Stimulated activated CD8-positive, alpha-beta memory T cell treated with anti-CD3 and anti-CD28 coated beads, Interleukin-7, amount 100 ng/mL, for 1 hour (primary cell): ENCODE measurements around the gene D2HGDH.

Source experiments
- DNase-seq, 2 donors: peaks; one replicate each; pipeline ENCODE4 v3.0.0-alpha.2; 2020; ENCODE audit warnings: low read depth in 2 of 2

Gene D2HGDH

GRCh38 chr2:241734467-241735208, at the start of gene D2HGDH:
D2HGDH (plus strand) TSS chr2:241734630; CDS start chr2:241735225, 595 bp downstream.
- peak; percentile 89 for DNase-seq

GRCh38 chr2:241686324-241686649, 48.1 kb upstream of the D2HGDH start:
- no peak for DNase-seq

- DNase-seq, result peak; percentile 87 to 90
These were observed 47.6 kb upstream of the D2HGDH start, which contains the start of gene DTYMK for GRCh38 chr2:241686650-241687425. DTYMK (minus strand) TSS chr2:241686815; CDS start chr2:241686783, 32 bp downstream.

- no peak for DNase-seq
These were observed 45.1 kb upstream of the D2HGDH start for GRCh38 chr2:241689306-241689705.

GRCh38 chr2:241690202-241690717, 44.2 kb upstream of the D2HGDH start:
- DNase-seq, result no peak

DNA sequence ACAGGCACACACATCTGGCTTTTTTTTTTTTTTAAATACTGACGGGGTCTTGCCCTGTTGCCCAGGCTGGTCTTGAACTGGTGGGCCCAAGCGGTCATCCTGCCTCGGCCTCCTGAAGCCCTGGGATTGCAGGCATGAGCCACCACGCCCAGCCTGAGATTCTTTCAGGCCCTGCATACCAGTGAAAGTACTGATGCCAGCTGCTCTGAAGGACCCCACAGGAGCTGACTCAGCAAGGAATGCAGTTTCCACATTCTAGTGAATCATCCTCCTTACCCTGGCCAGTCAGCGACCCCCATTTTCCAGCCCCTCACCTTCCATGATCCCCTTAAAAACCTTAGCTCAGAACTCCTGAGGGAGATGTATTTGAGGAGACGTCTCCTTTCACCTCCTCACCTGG, 42.0 kb upstream of the D2HGDH start:
- DNase-seq, result no peak

GRCh38 chr2:241695651-241696050, 38.8 kb upstream of the D2HGDH start:
- no peak for DNase-seq

DNA sequence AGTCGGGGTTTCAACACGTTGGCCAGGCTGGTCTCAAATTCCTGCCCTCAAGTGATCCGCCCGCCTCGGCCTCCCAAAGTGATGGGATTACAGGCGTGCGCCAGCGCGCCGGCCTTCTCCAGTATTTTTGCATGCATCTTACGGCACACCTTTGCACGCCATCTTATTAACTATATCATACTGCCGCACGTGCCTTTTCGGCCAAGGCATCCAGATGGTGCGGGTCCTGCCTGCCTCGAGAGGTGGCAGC, 33.4 kb upstream of the D2HGDH start:
- DNase-seq, result no peak

DNA sequence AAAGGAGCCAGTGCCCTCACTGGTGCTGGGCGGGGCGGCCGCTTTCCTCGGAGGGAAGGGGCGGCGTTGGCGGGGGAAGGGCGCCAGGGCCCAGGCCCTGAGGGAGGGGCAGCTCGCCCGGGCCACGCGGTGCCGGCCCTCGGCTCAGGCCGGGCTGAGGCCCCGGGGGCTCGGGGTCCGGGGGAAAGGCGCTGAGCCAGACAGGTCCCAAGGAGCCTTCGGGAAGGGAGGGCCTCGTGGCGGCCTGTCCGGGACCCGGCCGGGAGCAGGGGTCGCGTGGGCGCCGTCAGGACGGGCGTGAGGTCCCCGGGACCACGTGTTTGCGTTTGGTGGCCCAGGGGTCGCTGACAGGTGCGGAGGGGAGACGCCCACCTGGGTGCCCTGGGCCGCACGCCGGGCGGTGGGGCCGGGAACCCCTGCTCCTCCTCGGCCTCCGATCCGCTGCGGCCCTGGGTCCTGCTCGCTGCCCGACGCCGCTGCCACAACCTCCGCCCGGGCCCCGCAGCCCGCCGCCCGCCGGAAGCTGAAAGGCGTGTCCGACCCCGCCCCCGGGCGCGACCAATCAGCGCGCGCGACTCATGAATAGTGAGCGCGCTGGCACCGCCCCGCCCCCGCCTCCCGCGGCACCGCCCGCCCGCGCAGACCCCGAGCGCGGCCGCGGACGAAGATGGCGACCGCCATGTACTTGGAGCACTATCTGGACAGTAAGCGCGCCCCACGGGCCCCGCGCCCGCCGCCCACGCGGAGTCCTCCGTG, 32.9 kb upstream of the D2HGDH start, which contains the start of gene ING5:
ING5 (plus strand) TSS at position 641 of the 756 bp plus-strand sequence; CDS start at position 668, 27 bp downstream.
- peak; percentile 88 to 94 for DNase-seq

GRCh38 chr2:241702155-241703031, 32.0 kb upstream of the D2HGDH start:
- peak; percentile 76 to 77 for DNase-seq

GRCh38 chr2:241703032-241703604, 31.3 kb upstream of the D2HGDH start:
- DNase-seq, result no peak

DNA sequence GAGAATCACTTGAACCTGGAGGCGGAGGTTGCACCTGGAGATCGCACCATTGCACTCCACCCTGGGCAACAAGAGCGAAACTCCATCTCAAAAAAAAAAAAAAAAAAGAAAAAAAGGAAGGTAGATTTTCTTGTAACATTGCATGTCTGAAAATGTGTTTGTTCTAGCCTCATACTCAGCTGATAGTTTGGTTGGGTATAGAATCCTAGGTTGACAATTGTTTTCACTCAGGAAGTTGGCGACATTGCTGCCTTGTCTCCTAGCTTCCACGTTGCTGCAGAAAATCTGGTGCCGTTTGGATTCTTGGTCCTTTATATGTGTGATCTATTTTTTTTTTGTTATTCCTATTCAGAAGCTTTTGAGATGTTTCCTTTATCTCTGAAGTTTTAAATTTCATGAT, 27.9 kb upstream of the D2HGDH start:
- DNase-seq, result no peak

GRCh38 chr2:241708879-241709278, 25.6 kb upstream of the D2HGDH start:
- no peak for DNase-seq

GRCh38 chr2:241719093-241719492, 15.3 kb upstream of the D2HGDH start:
- DNase-seq, result no peak

DNA sequence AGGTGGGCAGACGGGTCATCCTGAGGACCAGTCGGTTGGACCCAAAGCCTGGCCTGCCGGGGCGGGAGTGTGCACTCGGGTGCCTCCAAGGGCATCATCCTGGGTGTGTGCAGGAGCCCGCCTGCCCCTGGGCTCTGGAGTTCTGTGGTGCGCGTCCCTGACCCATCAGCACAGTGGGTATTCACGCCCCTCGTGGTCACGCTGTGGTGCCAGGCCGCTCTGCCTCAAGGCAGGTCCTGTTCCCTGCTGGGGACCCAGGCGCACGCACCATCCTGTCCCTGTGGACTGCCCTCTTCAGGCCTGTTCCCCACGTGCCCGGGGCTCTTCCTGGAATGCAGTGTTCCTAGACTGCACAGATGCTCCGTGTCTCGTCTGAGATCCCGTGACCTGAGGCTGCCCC, 14.3 kb upstream of the D2HGDH start:
- no peak for DNase-seq

GRCh38 chr2:241720560-241720959, 13.9 kb upstream of the D2HGDH start:
- no peak for DNase-seq

- no peak for DNase-seq
These were observed 12.6 kb upstream of the D2HGDH start for GRCh38 chr2:241721852-241722251.

- no peak for DNase-seq
These were observed 11.5 kb upstream of the D2HGDH start for GRCh38 chr2:241722896-241723454.

GRCh38 chr2:241724259-241724974, 10.0 kb upstream of the D2HGDH start:
- no peak for DNase-seq
